OCI-LY7 (cell line): ENCODE measurements around the gene REEP6.

ENCODE experiments used
- CTCF ChIP-seq: fragments of 200-600 bp; sonication (generic); conservative IDR thresholded peaks from 2 replicates; pipeline ENCODE4 v1.5.1; 2014; ENCODE audit warnings: mild to moderate bottlenecking, antibody characterized with exemption, low read length, moderate library complexity, mixed read lengths
- EZH2phosphoT487 ChIP-seq: fragments of 200-600 bp; sonication (generic); IDR thresholded peaks from 2 replicates; pipeline ENCODE4 v1.6.1; 2018; ENCODE audit warnings: low read depth, borderline replicate concordance, mild to moderate bottlenecking, mixed run types, antibody characterized with exemption, low read length, moderate library complexity, mixed read lengths

DNA sequence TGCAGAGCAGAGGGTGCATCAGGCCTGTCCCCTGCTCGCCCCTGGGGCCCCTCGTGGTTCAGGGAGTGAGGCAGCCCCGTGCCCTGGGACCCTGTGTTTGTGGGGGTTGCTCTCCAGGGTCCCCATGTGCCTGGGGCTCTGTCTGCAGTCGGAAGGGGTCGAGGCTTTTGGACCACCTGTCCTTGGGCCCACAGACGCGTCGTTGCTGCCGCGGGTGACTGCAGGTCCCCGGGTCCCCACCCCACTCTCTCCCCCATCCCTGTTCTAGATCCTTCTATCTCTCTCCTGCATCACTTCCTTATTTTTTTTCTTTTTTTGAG is 2.7 kb upstream of the REEP6 start:
- no peak for TF ChIP-seq CTCF
- no peak for TF ChIP-seq EZH2phosphoT487
